ENCODE data around the gene DDX25. TPM values are rescaled to one million over a fixed set of nuclear protein-coding genes. Genes with fewer than 3 reads are reported as not detected.

The DDX25 gene
- total RNA-seq, 1 donor from 2014 or later: 1.8 TPM

- H3K9me3 Mint-ChIP-seq: no peaks in the 10 kb centered on the region
- no peak overlapping the region for H3K4me3 Mint-ChIP-seq
- peaks cover 16% of the 10 kb centered on the region for H3K36me3 Mint-ChIP-seq
- no peak for DNase-seq (ENCODE audit: extremely low spot score, unreplicated experiment)
- TF ChIP-seq CTCF (conservative IDR thresholded peaks at IDR 0.05): no peak
- no peaks in the 10 kb centered on the region for H3K27me3 Mint-ChIP-seq
- no peaks in the 10 kb centered on the region for H3K4me1 Mint-ChIP-seq (ENCODE audit: unreplicated experiment)
- H3K27ac Mint-ChIP-seq: no peak overlapping the region
These were observed 67.3 kb downstream of the DDX25 start for GRCh38 chr11:125971618-125972017.

- Mint-ChIP-seq H3K9me3 (no peaks in the 10 kb centered on the region), H3K27me3 (no peaks in the 10 kb centered on the region), H3K4me3 (no peak overlapping the region), H3K36me3 (peaks cover 15% of the 10 kb centered on the region), H3K4me1 (ENCODE audit: unreplicated experiment) (peaks cover 11% of the 10 kb centered on the region), H3K27ac (no peak overlapping the region)
- TF ChIP-seq CTCF (conservative IDR thresholded peaks at IDR 0.05): no peak
- no peak for DNase-seq (ENCODE audit: extremely low spot score, unreplicated experiment)
These were observed 70.0 kb downstream of the DDX25 start for GRCh38 chr11:125974284-125974683.

GRCh38 chr11:125975634-125976033, 71.3 kb downstream of the DDX25 start:
- Mint-ChIP-seq H3K9me3 (no peaks in the 10 kb centered on the region), H3K27me3 (no peaks in the 10 kb centered on the region), H3K4me1 (ENCODE audit: unreplicated experiment) (peaks cover 11% of the 10 kb centered on the region), H3K36me3 (peaks cover 14% of the 10 kb centered on the region), H3K4me3 (no peak overlapping the region), H3K27ac (no peak overlapping the region)
- TF ChIP-seq CTCF (conservative IDR thresholded peaks at IDR 0.05): no peak
- DNase-seq (ENCODE audit: extremely low spot score, unreplicated experiment): no peak

GRCh38 chr11:125976156-125976555, 71.8 kb downstream of the DDX25 start:
- Mint-ChIP-seq H3K36me3 (peaks cover 15% of the 10 kb centered on the region), H3K27ac (no peak overlapping the region), H3K4me3 (no peak overlapping the region)

GRCh38 chr11:125977333-125977732, 73.0 kb downstream of the DDX25 start:
- Mint-ChIP-seq H3K36me3 (peaks cover 16% of the 10 kb centered on the region), H3K4me1 (ENCODE audit: unreplicated experiment) (peaks cover 11% of the 10 kb centered on the region), H3K9me3 (no peaks in the 10 kb centered on the region), H3K27ac (no peak overlapping the region), H3K4me3 (no peak overlapping the region), H3K27me3 (no peaks in the 10 kb centered on the region)
- TF ChIP-seq CTCF (conservative IDR thresholded peaks at IDR 0.05): no peak
- no peak for DNase-seq (ENCODE audit: extremely low spot score, unreplicated experiment)

More at GRCh38 chr11:125976156-125976555, 71.8 kb downstream of the DDX25 start:
- no peaks in the 10 kb centered on the region for H3K9me3 Mint-ChIP-seq
- no peak for TF ChIP-seq CTCF (conservative IDR thresholded peaks at IDR 0.05)
- no peaks in the 10 kb centered on the region for H3K27me3 Mint-ChIP-seq
- no peak for DNase-seq (ENCODE audit: extremely low spot score, unreplicated experiment)
- H3K4me1 Mint-ChIP-seq (ENCODE audit: unreplicated experiment): peaks cover 11% of the 10 kb centered on the region

- DNase-seq (ENCODE audit: extremely low spot score, unreplicated experiment): no peak
- Mint-ChIP-seq H3K4me1 (ENCODE audit: unreplicated experiment) (peaks cover 11% of the 10 kb centered on the region), H3K4me3 (no peak overlapping the region), H3K9me3 (no peaks in the 10 kb centered on the region), H3K27me3 (no peaks in the 10 kb centered on the region), H3K27ac (no peak overlapping the region), H3K36me3 (peaks cover 23% of the 10 kb centered on the region)
- no peak for TF ChIP-seq CTCF (conservative IDR thresholded peaks at IDR 0.05)
These were observed 73.9 kb downstream of the DDX25 start for GRCh38 chr11:125978181-125978716.
